Tibial artery (tissue), 4 donors: ENCODE data around the gene RNU6-1.

Source experiments
- DNase-seq, 2 donors: peaks; one replicate each; pipeline ENCODE4 v3.0.0-alpha.2; 2019
- H3K27ac ChIP-seq, 2 donors: fragments of 200-600 bp; sonication (generic) in 1 of 2; 1 replicate in 1 of 2; 2 replicates in 1 of 2; pipeline ENCODE4 v1.5.1; 2018 to 2019; ENCODE audit warnings: mild to moderate bottlenecking in 1 of 2
- H3K27me3 ChIP-seq, 2 donors: fragments of 200-600 bp; sonication (generic) in 1 of 2; one replicate each; pipeline versions ENCODE4 v1.5.1 to v1.6.0; 2016 to 2019
- H3K36me3 ChIP-seq, 3 donors: fragments of 200-600 bp; sonication (generic) in 2 of 3; one replicate each; pipeline ENCODE4 v1.5.1; 2016 to 2019; ENCODE audit warnings: mild to moderate bottlenecking in 2 of 3
- H3K4me1 ChIP-seq, 4 donors: fragments of 200-600 bp; sonication (generic) in 2 of 4; 1 replicate in 3 of 4; 2 replicates in 1 of 4; pipeline ENCODE4 v1.5.1; 2016 to 2019
- H3K4me3 ChIP-seq, 2 donors: fragments of 200-600 bp; sonication (generic) in 1 of 2; 1 replicate in 1 of 2; 2 replicates in 1 of 2; pipeline ENCODE4 v1.5.1; 2018 to 2019; ENCODE audit warnings: mild to moderate bottlenecking in 2 of 2
- H3K9me3 ChIP-seq, 3 donors: fragments of 200-600 bp; sonication (generic) in 1 of 3; one replicate each; pipeline ENCODE4 v1.5.1; 2016 to 2019
- intact Hi-C: fragments of 100-400 bp; cut with DNase I; formaldehyde crosslinking; loops from one replicate; pipeline ENCODE4 v1.15.0; 2023; ENCODE audit warnings: low total_unique reads
- TF ChIP-seq, protein P1 (sequence below), 2 experiments: fragments of 200-600 bp in 1 of 2; fragments of 450-650 bp in 1 of 2; IDR thresholded peaks; one replicate each; pipeline ENCODE4 v1.5.1; 2017 to 2019; ENCODE audit warnings: antibody characterized with exemption in 2 of 2, mild to moderate bottlenecking in 1 of 2, moderate library complexity in 1 of 2

Gene RNU6-1

DNA sequence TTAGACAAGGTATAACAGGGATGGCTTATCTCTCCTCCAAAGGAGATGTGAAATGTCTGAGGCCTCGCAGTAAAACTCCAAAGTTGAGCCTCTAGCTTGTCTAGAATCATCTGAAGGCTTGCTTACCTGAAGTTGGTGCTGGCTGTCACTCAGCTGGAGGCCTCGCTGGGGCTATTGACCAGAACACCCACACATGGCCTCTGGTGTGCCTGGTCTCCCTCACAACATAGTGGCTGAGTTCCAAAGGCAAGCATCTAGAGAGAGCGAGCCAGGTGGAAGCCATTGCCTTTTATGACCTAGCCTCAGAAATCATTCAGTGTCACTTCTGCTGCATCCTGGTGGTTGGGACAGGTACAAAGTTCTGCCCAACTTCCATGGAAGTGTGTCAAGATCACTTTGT is 17.4 kb upstream of the RNU6-1 start:
- TF ChIP-seq, protein P1, sequence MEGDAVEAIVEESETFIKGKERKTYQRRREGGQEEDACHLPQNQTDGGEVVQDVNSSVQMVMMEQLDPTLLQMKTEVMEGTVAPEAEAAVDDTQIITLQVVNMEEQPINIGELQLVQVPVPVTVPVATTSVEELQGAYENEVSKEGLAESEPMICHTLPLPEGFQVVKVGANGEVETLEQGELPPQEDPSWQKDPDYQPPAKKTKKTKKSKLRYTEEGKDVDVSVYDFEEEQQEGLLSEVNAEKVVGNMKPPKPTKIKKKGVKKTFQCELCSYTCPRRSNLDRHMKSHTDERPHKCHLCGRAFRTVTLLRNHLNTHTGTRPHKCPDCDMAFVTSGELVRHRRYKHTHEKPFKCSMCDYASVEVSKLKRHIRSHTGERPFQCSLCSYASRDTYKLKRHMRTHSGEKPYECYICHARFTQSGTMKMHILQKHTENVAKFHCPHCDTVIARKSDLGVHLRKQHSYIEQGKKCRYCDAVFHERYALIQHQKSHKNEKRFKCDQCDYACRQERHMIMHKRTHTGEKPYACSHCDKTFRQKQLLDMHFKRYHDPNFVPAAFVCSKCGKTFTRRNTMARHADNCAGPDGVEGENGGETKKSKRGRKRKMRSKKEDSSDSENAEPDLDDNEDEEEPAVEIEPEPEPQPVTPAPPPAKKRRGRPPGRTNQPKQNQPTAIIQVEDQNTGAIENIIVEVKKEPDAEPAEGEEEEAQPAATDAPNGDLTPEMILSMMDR (IDR thresholded peaks at IDR 0.05) = no peak
- no peak overlapping the region for H3K4me3 ChIP-seq
- no peak for DNase-seq
- intact Hi-C loops = no loop called here
- no peak overlapping the region for H3K27ac ChIP-seq
- no peaks in the 10 kb centered on the region for H3K27me3 ChIP-seq
- H3K36me3 ChIP-seq = no peaks in the 10 kb centered on the region
- no peaks in the 10 kb centered on the region for H3K4me1 ChIP-seq
- no peaks in the 10 kb centered on the region for H3K9me3 ChIP-seq

DNA sequence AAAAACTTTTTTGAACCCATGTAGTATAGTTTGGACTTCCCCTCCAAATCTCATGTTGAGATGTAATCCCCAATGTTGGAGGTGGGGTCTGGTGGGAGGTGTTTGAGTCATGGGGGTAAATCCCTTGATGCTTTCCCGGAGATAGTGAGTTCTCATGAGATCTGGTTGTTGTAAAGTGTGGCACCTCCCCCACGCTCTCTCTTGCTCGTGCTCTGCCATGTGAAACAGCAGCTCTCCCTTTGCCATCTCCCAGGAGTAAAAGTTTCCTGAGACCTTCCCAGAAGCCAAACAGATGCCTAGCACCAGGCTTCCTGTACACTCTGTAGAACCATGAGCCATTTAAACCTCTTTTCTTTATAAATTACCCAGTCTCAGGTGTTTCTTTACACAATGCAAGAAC is 16.0 kb upstream of the RNU6-1 start:
- Histone ChIP-seq H3K27ac (no peak overlapping the region), H3K27me3 (no peaks in the 10 kb centered on the region), H3K4me1 (no peaks in the 10 kb centered on the region), H3K4me3 (no peak overlapping the region), H3K9me3 (no peaks in the 10 kb centered on the region), H3K36me3 (no peaks in the 10 kb centered on the region)
- intact Hi-C loops = no loop called here
- no peak for DNase-seq
- TF ChIP-seq, protein P1 (IDR thresholded peaks at IDR 0.05) = no peak

- H3K4me1 ChIP-seq = no peaks in the 10 kb centered on the region
- H3K27me3 ChIP-seq = no peaks in the 10 kb centered on the region
- no peak for DNase-seq
- H3K36me3 ChIP-seq = no peaks in the 10 kb centered on the region
- intact Hi-C loops = no loop called here
- H3K27ac ChIP-seq = no peak overlapping the region
- TF ChIP-seq, protein P1 (IDR thresholded peaks at IDR 0.05) = no peak
- no peak overlapping the region for H3K4me3 ChIP-seq
- H3K9me3 ChIP-seq = peaks cover 0 to 4% (median 0%) of the 10 kb centered on the region in 3 donors
Measured at GRCh38 chr15:67854358-67854757, 14.5 kb upstream of the RNU6-1 start.

GRCh38 chr15:67853454-67853853 is 13.6 kb upstream of the RNU6-1 start:
- intact Hi-C loops = no loop called here
- no peak for DNase-seq
- H3K4me3 ChIP-seq = no peak overlapping the region

GRCh38 chr15:67852418-67852817 is 12.6 kb upstream of the RNU6-1 start:
- H3K27ac ChIP-seq = no peak overlapping the region
- H3K4me3 ChIP-seq = no peak overlapping the region
- no peaks in the 10 kb centered on the region for H3K4me1 ChIP-seq
- H3K9me3 ChIP-seq = peaks cover 0 to 4% (median 0%) of the 10 kb centered on the region in 3 donors
- H3K27me3 ChIP-seq = no peaks in the 10 kb centered on the region
- intact Hi-C loops = no loop called here
- no peaks in the 10 kb centered on the region for H3K36me3 ChIP-seq
- TF ChIP-seq, protein P1 (IDR thresholded peaks at IDR 0.05) = no peak
- DNase-seq = no peak

More at GRCh38 chr15:67853454-67853853, 13.6 kb upstream of the RNU6-1 start:
- H3K9me3 ChIP-seq = peaks cover 0 to 4% (median 0%) of the 10 kb centered on the region in 3 donors
- H3K27ac ChIP-seq = no peak overlapping the region
- no peaks in the 10 kb centered on the region for H3K27me3 ChIP-seq
- no peaks in the 10 kb centered on the region for H3K4me1 ChIP-seq
- no peaks in the 10 kb centered on the region for H3K36me3 ChIP-seq
- TF ChIP-seq, protein P1 (IDR thresholded peaks at IDR 0.05) = no peak

DNA sequence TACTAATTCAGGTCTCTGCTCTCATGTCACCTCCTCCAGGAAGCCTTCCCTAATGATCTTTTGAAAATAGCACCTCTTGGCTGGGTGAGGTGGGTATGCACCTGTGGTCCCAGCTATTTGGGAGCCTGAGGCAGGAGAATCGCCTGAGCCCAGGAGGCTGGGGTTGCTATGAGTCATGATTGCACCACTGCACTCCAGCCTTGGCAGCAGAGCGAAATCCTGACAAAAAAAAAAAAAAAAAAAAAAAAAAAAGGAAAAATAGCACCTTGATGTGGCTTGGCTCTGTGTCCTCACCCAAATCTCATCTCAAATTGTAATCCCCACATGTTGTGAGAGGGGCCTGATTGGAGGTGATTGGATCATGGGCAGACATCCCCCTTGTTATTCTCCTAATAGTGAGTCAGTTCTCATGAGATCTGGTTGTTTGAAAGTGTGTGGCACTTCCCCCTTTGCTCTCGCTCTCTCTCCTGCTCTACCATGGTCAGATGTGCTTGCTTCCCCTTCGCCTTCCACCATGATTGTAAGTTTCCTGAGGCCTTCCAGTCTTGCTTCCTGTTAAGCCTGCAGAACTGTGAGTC is 11.2 kb upstream of the RNU6-1 start:
- H3K27me3 ChIP-seq = no peaks in the 10 kb centered on the region
- no peaks in the 10 kb centered on the region for H3K36me3 ChIP-seq
- intact Hi-C loops = no loop called here
- H3K27ac ChIP-seq = no peak overlapping the region
- no peak for DNase-seq
- H3K9me3 ChIP-seq = peaks cover 0 to 4% (median 0%) of the 10 kb centered on the region in 3 donors
- TF ChIP-seq, protein P1 (IDR thresholded peaks at IDR 0.05) = no peak
- H3K4me1 ChIP-seq = no peaks in the 10 kb centered on the region
- no peak overlapping the region for H3K4me3 ChIP-seq
